Fibroblast of peridontal ligament (primary cell): ENCODE results near the gene SLC43A1.
"Not testable (repeated sequence)": the region's sequence is repeated elsewhere in the genome, so short reads cannot be mapped to it uniquely, and the experiment has no call there.

Experiments used
- DNase-seq: peaks from one replicate; pipeline ENCODE4 v3.0.0-alpha.2; 2010; ENCODE audit errors: extremely low read depth

The SLC43A1 gene

GRCh38 chr11:57460758-57461749, 54.4 kb downstream of the SLC43A1 start:
- DNase-seq, result no peak

- DNase-seq, result peak; percentile 29
These were observed 55.3 kb downstream of the SLC43A1 start, which contains the start of gene RTN4RL2 for GRCh38 chr11:57460022-57460757. Gene RTN4RL2, plus strand, starts transcription at chr11:57460528. Its CDS starts 338 bp downstream, at chr11:57460866.

- no peak for DNase-seq
These were observed 56.1 kb downstream of the SLC43A1 start for GRCh38 chr11:57459164-57460021.

DNA sequence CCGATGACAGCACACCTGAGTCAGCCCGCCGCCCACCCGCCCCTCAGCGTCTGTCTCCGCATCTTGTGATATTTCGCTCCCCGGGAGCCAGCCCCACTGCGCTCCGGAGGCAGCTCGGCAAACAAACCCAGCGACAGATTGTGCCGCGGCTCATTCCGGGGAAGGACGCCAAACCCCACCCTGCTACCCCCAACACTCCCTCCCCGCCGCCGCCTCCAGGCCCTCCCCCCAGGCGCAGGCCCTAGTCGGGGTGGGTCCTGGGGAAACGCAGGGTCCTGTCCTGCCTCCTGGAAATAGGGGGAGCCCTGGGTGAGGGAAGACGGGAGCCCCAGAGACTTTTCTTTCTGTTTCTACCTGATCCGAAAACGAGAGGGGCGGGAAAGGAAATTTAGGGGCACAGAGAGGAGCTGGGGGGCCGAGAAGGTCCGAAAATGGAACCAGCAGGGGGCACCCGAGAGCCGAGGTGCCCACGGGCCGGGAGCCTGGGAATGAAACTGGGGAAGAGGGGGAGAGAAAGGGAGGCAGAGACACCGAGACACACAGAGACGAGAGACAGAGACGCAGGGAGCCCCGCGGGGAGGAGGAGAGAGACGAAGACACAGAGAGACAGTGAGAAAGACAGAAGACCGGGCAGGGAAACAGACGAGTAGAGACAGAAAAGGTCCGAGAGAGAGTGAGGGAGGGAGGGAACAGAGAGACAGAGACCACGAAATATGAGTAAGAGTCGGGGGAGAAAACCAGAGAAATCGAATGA, 56.9 kb downstream of the SLC43A1 start:
- DNase-seq, result peak; percentile 29

- no peak for DNase-seq
These were observed 57.5 kb downstream of the SLC43A1 start for GRCh38 chr11:57458060-57458409.

DNA sequence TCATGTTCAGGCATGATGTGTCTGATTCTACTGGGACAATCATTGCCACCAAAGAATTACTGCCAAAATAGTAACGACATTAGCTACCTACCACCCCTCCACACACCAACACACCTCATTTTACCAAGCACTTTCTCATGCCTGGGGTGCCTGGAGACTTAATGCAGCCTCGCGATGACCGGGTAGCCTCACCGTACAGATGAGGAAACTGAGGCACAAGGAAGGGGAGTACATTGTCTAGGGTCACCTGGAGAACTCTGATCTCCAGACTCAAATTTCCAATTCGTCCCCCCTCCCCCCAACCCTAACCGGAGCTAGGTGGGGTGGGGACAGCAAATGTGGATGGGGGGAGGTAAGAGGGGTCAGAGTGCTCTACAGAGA, 57.9 kb downstream of the SLC43A1 start:
- no peak for DNase-seq

- DNase-seq, result peak; percentile 82
These were observed 58.4 kb downstream of the SLC43A1 start for GRCh38 chr11:57456960-57457642.

GRCh38 chr11:57453543-57454177, 61.8 kb downstream of the SLC43A1 start:
- DNase-seq, result no peak

GRCh38 chr11:57446055-57446454, 69.4 kb downstream of the SLC43A1 start:
- DNase-seq, result no peak

- not testable (repeated sequence) for DNase-seq
These were observed 70.4 kb downstream of the SLC43A1 start for GRCh38 chr11:57445122-57445394.

- DNase-seq, result no peak
These were observed 71.0 kb downstream of the SLC43A1 start for GRCh38 chr11:57444362-57445121.

DNA sequence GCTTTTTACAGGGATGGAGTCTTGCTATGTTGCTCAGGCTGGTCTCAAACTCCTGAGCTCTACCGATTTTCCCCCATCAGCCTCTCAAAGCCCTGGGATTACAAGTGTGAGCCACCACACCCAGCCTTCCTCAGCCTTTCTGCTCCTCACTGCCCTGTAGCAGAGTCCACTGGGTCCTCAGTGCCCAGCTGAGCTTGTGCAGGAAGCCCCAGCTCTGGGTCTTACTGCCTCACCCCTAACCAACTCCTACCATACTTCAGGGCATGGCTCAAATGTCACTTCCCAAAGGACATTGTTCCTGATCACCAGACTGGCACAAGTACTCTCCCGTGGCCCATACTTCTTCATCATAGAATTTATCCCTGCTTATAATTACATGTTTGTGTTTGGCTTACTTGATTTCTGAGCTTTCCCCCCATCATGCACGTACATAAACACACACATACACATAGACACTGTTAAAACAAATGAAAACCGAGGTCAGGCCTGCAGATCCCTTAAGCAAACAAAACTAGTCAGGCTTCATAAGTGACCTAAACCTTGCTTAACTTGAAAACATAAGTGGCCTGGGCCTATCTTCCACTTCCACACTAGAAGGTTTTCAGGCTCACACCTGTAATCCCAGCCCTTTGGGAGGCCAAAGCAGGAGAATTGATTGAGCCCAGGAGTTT, 74.6 kb downstream of the SLC43A1 start:
- no peak for DNase-seq

GRCh38 chr11:57439786-57440185, 75.7 kb downstream of the SLC43A1 start:
- no peak for DNase-seq

DNA sequence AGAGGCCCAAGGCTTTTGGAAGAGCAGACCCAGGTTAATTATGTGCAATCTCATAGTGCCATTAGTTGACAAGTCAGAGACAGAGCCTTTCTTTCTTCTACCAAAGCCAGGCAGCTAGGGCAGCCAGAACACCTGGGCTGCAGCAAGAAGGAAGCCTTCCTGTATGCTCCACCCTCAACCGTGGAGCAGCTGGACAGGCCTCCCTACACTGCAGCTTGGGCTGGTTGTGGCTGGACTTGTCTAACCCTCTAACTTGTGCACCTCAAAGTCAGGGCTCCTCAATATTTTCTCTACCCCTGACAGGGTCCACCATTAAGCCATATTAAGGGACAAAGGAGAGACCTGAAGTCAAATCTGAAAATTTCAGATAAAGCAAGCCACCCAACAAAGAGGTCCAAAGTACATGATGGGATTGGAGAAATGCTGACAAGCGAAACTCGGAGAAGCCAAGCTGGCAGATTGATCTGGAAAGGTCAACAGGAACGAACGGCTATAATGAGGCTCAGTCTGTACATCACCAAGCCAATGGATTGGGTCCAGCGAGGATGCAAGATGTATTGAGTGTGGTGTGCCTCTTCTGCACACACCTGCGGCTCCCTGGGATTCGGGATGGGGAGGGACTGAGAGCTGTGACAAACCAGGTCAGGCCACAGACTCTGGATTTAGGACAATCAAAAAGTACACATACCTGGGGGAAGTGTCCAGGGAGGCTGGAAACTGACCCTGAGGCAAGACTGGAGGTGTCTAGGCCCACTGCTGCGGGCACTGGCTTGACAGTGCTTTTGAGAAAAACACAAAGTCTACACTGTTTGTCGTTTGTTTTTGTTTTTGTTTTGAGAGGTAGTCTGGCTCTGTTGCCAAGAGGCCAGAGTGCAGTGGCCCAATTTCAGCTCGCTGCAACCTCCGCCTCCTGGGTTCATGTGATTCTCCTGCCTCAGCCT, 76.9 kb downstream of the SLC43A1 start:
- DNase-seq, result no peak

- DNase-seq, result no peak
These were observed 79.5 kb downstream of the SLC43A1 start for GRCh38 chr11:57436031-57436430.

- DNase-seq, result peak; percentile 98
These were observed 80.6 kb downstream of the SLC43A1 start for GRCh38 chr11:57434640-57435546.
